Caco-2 (cell line): ENCODE measurements around the gene ACTL8. TPM values are rescaled to one million over a fixed set of nuclear protein-coding genes. Genes with fewer than 3 reads are reported as not detected.

ENCODE experiments used
- BruUV-seq: library from RNA; stranded (reverse); fragments of 400-500 nt; replicated peaks from 2 replicates; lab custom pipeline; 2021; lab: Mats Ljungman, UMichigan
- CTCF ChIA-PET: fragments of 300-600 bp; sonication (Branson Sonifier 250); formaldehyde crosslinking; loops from one replicate; lab custom pipeline; 2022; ENCODE audit warnings: antibody characterized with exemption; lab: Charles Lee
- POLR2A ChIA-PET: fragments of 300-600 bp; sonication (Branson Sonifier 250); formaldehyde crosslinking; loops from one replicate; lab custom pipeline; 2022; ENCODE audit warnings: antibody characterized with exemption; lab: Charles Lee
- DNase-seq, 2 experiments: peaks; one replicate each; pipeline versions ENCODE4 v3.0.0 to v3.0.0-alpha.2; 2020 to 2022
- H3K27me3 ChIP-seq: replicated peaks from 2 replicates; pipeline ENCODE4 v1.6.0; 2011; ENCODE audit warnings: low read length; ENCODE audit not compliant: control insufficient read depth, insufficient read depth
- H3K36me3 ChIP-seq: 2 replicates; pipeline ENCODE4 v1.5.1; 2011; ENCODE audit warnings: low read length; ENCODE audit not compliant: control insufficient read depth, insufficient read depth
- H3K4me1 ChIP-seq: fragments of 250-450 bp; sonication (Bioruptor Pico); 2 replicates; pipeline ENCODE4 v1.5.1; 2020; ENCODE audit warnings: mild to moderate bottlenecking
- H3K4me3 ChIP-seq: 2 replicates; pipeline ENCODE4 v1.5.1; 2011; ENCODE audit warnings: low read depth, mild to moderate bottlenecking, control low read depth, low read length
- H3K9me3 ChIP-seq: fragments of 250-450 bp; sonication (Bioruptor Pico); 2 replicates; pipeline ENCODE4 v1.5.1; 2020; ENCODE audit warnings: mild to moderate bottlenecking, moderate library complexity
- H3K27ac Mint-ChIP-seq: one replicate; pipeline ENCODE4 v1.8.0; 2022; ENCODE audit warnings: mixed read lengths; ENCODE audit not compliant: unreplicated experiment
- H3K27me3 Mint-ChIP-seq: one replicate; pipeline ENCODE4 v1.8.0; 2022; ENCODE audit warnings: mixed read lengths; ENCODE audit not compliant: insufficient read depth, unreplicated experiment
- H3K36me3 Mint-ChIP-seq: one replicate; pipeline ENCODE4 v1.8.0; 2022; ENCODE audit warnings: mild to moderate bottlenecking, mixed read lengths; ENCODE audit not compliant: insufficient read depth, unreplicated experiment
- H3K4me1 Mint-ChIP-seq: one replicate; pipeline ENCODE4 v1.8.0; 2022; ENCODE audit warnings: low read depth, mixed read lengths; ENCODE audit not compliant: unreplicated experiment
- H3K4me3 Mint-ChIP-seq: one replicate; pipeline ENCODE4 v1.8.0; 2022; ENCODE audit warnings: mild to moderate bottlenecking, moderate library complexity, mixed read lengths; ENCODE audit not compliant: unreplicated experiment
- H3K9me3 Mint-ChIP-seq: one replicate; pipeline ENCODE4 v1.8.0; 2022; ENCODE audit warnings: mixed read lengths; ENCODE audit not compliant: unreplicated experiment
- intact Hi-C: fragments of 100-400 bp; cut with micrococcal nuclease; formaldehyde crosslinking; loops from one replicate; pipeline ENCODE4 v1.10.0; 2022; ENCODE audit not compliant: unreplicated experiment
- total RNA-seq: library from RNA; stranded (reverse); gene quantifications from 2 replicates; pipeline ENCODE4 v1.2.3, GENCODE V29; 2022
- TF ChIP-seq, protein P1 (sequence below), 2 experiments: fragments of 200-600 bp in 1 of 2; IDR thresholded peaks; 1 replicate in 1 of 2; 2 replicates in 1 of 2; pipeline versions ENCODE4 v1.5.1 to v1.8.0; 2011 to 2022; ENCODE audit warnings: antibody characterized with exemption in 1 of 2, control low read depth in 1 of 2, inconsistent platforms in 1 of 2, low read depth in 1 of 2, low read length in 1 of 2, mild to moderate bottlenecking in 1 of 2, moderate library complexity in 1 of 2; ENCODE audit not compliant: insufficient read depth in 1 of 2, severe bottlenecking in 1 of 2, unreplicated experiment in 1 of 2

The ACTL8 gene
- total RNA-seq, 1 experiment from 2014 or later = 79.3 TPM

DNA sequence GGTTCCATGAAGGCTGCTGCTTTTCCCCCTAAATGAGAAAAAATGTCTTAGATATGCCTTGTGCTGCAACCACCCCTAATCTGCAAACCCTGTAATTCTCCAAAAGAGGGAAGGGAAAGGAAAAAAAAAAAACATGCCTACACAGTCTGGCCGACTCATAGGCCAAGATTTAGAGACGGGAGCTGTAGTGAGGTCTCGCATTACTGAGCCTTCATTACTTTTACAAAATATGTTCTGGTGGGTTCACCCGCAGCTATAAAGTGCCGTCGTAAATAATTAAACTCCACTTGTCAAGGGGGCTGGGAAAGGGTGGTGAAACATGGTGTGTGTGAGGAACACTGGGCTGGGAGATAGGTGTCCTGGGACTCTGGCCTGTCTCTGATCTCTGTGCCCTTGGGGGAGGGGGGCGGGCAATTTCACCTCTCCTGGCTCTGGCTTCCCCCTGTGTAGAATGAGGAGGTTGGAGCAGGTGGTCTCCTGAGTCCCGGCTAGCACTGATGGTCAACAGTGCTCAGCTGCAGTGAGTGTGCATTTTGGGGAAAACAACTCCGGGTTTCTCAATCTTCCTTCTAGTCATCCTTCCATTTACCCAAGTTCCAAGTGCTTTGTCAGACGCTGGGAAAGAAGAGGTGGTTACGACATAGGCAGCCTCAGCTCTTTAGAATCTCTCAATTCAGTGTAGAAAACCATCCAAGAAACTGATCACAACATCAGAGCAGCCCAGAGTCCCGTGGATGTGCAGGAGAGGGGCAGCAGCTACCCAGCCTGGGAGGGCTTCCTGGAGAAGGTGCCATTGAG, 82.3 kb downstream of the ACTL8 start:
- Mint-ChIP-seq H3K27ac (no peak overlapping the region), H3K4me3 (no peak overlapping the region), H3K4me1 (no peaks in the 10 kb centered on the region), H3K9me3 (no peaks in the 10 kb centered on the region), H3K36me3 (peaks cover 8% of the 10 kb centered on the region), H3K27me3 (peaks cover 2% of the 10 kb centered on the region)
- intact Hi-C loops = no loop called here
- DNase-seq = no peak
- Histone ChIP-seq H3K4me1 (no peaks in the 10 kb centered on the region), H3K9me3 (no peaks in the 10 kb centered on the region), H3K4me3 (no peak overlapping the region), H3K27me3 (no peaks in the 10 kb centered on the region), H3K36me3 (no peaks in the 10 kb centered on the region)
- TF ChIP-seq, protein P1, sequence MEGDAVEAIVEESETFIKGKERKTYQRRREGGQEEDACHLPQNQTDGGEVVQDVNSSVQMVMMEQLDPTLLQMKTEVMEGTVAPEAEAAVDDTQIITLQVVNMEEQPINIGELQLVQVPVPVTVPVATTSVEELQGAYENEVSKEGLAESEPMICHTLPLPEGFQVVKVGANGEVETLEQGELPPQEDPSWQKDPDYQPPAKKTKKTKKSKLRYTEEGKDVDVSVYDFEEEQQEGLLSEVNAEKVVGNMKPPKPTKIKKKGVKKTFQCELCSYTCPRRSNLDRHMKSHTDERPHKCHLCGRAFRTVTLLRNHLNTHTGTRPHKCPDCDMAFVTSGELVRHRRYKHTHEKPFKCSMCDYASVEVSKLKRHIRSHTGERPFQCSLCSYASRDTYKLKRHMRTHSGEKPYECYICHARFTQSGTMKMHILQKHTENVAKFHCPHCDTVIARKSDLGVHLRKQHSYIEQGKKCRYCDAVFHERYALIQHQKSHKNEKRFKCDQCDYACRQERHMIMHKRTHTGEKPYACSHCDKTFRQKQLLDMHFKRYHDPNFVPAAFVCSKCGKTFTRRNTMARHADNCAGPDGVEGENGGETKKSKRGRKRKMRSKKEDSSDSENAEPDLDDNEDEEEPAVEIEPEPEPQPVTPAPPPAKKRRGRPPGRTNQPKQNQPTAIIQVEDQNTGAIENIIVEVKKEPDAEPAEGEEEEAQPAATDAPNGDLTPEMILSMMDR (IDR thresholded peaks at IDR 0.05; ENCODE audit: insufficient read depth in 1 of 2, low read depth in 1 of 2, low read length in 1 of 2, severe bottlenecking in 1 of 2, unreplicated experiment in 1 of 2) = no peak
- ChIA-PET POLR2A (no interaction called here), CTCF (no interaction called here)
- no TSS peak for BruUV-seq

DNA sequence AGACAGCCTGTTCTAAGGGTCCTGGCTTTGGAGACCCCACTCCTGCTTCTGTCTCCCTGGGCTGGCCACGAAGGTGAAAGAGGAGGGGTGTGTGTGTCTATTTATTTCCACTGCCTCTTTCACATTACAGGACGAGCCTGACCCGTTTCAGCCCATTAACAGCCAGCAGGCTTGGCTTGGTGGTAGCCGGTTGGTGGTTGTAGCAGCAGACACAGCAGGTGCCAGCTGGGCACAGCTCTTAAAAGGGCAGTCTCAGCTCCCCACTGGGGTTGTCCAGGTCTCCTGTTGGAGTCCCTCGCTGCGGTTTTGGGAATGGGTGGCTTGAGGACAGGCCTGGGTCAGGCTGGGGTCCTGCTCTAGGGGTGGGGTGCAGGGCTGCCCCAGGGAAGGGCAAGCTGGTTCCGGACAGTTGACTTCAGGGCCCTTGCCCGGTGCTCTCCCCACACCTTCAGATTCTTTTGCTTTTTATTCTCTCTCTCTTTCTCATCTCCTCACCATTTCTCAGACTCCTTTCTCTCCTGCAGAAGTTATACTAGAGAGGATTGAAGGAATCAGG, 84.6 kb downstream of the ACTL8 start:
- CTCF ChIA-PET = no interaction called here
- no TSS peak for BruUV-seq
- no peaks in the 10 kb centered on the region for H3K9me3 Mint-ChIP-seq
- POLR2A ChIA-PET = no interaction called here
- intact Hi-C loops = no loop called here
- Histone ChIP-seq H3K36me3 (no peaks in the 10 kb centered on the region), H3K4me1 (no peaks in the 10 kb centered on the region), H3K9me3 (no peaks in the 10 kb centered on the region), H3K4me3 (no peak overlapping the region), H3K27me3 (no peaks in the 10 kb centered on the region)
- no peak overlapping the region for H3K4me3 Mint-ChIP-seq
- H3K27me3 Mint-ChIP-seq = peaks cover 2% of the 10 kb centered on the region
- H3K4me1 Mint-ChIP-seq = no peaks in the 10 kb centered on the region
- no peak overlapping the region for H3K27ac Mint-ChIP-seq
- DNase-seq = no peak
- peaks cover 7% of the 10 kb centered on the region for H3K36me3 Mint-ChIP-seq
- TF ChIP-seq, protein P1 (IDR thresholded peaks at IDR 0.05; ENCODE audit: insufficient read depth in 1 of 2, low read depth in 1 of 2, low read length in 1 of 2, severe bottlenecking in 1 of 2, unreplicated experiment in 1 of 2) = no peak

GRCh38 chr1:17841944-17842343, 86.8 kb downstream of the ACTL8 start:
- H3K4me3 Mint-ChIP-seq = no peak overlapping the region
- intact Hi-C loops = no loop called here
- Histone ChIP-seq H3K36me3 (no peaks in the 10 kb centered on the region), H3K4me3 (no peak overlapping the region), H3K9me3 (no peaks in the 10 kb centered on the region), H3K27me3 (no peaks in the 10 kb centered on the region), H3K4me1 (no peaks in the 10 kb centered on the region)
- CTCF ChIA-PET = no interaction called here
- H3K4me1 Mint-ChIP-seq = no peaks in the 10 kb centered on the region
- H3K27me3 Mint-ChIP-seq = peaks cover 6% of the 10 kb centered on the region
- no peaks in the 10 kb centered on the region for H3K36me3 Mint-ChIP-seq
- H3K9me3 Mint-ChIP-seq = no peaks in the 10 kb centered on the region
- POLR2A ChIA-PET = no interaction called here
- DNase-seq = no peak
- no peak overlapping the region for H3K27ac Mint-ChIP-seq
- TF ChIP-seq, protein P1 (IDR thresholded peaks at IDR 0.05; ENCODE audit: insufficient read depth in 1 of 2, low read depth in 1 of 2, low read length in 1 of 2, severe bottlenecking in 1 of 2, unreplicated experiment in 1 of 2) = no peak
- BruUV-seq = no TSS peak
